ENCODE results near the gene MTERF1. TPM values are rescaled to one million over a fixed set of nuclear protein-coding genes. Genes with fewer than 3 reads are reported as not detected.

Gene MTERF1
- total RNA-seq, 3 donors from 2014 or later: 17.8 to 21.4 (median 18.9) TPM

- no peak for ATAC-seq
- peaks cover 2% of the 10 kb centered on the region for H3K27me3 Mint-ChIP-seq (ENCODE audit: low read depth)
- H3K4me1 Mint-ChIP-seq (ENCODE audit: low read depth): no peaks in the 10 kb centered on the region
These were observed 47.9 kb downstream of the MTERF1 start for GRCh38 chr7:91832493-91833045.

GRCh38 chr7:91827169-91827568 lies 53.3 kb downstream of the MTERF1 start:
- H3K9me3 Mint-ChIP-seq: peaks cover 11% of the 10 kb centered on the region
- H3K4me1 Mint-ChIP-seq (ENCODE audit: low read depth): no peaks in the 10 kb centered on the region
- H3K4me3 Mint-ChIP-seq: no peak overlapping the region
- H3K27me3 Mint-ChIP-seq (ENCODE audit: low read depth): peaks cover 2% of the 10 kb centered on the region
- peaks cover 16% of the 10 kb centered on the region for H3K36me3 Mint-ChIP-seq (ENCODE audit: insufficient read depth)
- DNase-seq (no peak), ATAC-seq (no peak)

More at GRCh38 chr7:91832493-91833045, 47.9 kb downstream of the MTERF1 start:
- DNase-seq: no peak
- Mint-ChIP-seq H3K36me3 (ENCODE audit: insufficient read depth) (no peaks in the 10 kb centered on the region), H3K9me3 (no peaks in the 10 kb centered on the region), H3K4me3 (no peak overlapping the region)

- peaks cover 16% of the 10 kb centered on the region for H3K36me3 Mint-ChIP-seq (ENCODE audit: insufficient read depth)
These were observed 54.1 kb downstream of the MTERF1 start for GRCh38 chr7:91826377-91826776.

GRCh38 chr7:91824201-91824600 lies 56.3 kb downstream of the MTERF1 start:
- Mint-ChIP-seq H3K9me3 (peaks cover 39% of the 10 kb centered on the region), H3K4me1 (ENCODE audit: low read depth) (no peaks in the 10 kb centered on the region), H3K27me3 (ENCODE audit: low read depth) (no peaks in the 10 kb centered on the region), H3K36me3 (ENCODE audit: insufficient read depth) (peaks cover 16% of the 10 kb centered on the region), H3K4me3 (no peak overlapping the region)
- ATAC-seq (no peak), DNase-seq (no peak)

More at GRCh38 chr7:91826377-91826776, 54.1 kb downstream of the MTERF1 start:
- no peaks in the 10 kb centered on the region for H3K4me1 Mint-ChIP-seq (ENCODE audit: low read depth)
- DNase-seq (no peak), ATAC-seq (no peak)
- H3K9me3 Mint-ChIP-seq: peaks cover 19% of the 10 kb centered on the region
- peaks cover 2% of the 10 kb centered on the region for H3K27me3 Mint-ChIP-seq (ENCODE audit: low read depth)
- no peak overlapping the region for H3K4me3 Mint-ChIP-seq

Other genes with a start within 250 kb of the MTERF1 start
- gene AKAP9, start 60.2 kb upstream of the MTERF1 start, total RNA-seq: 10 to 100 TPM; 22.0 to 25.6 (median 23.9) TPM